Measurements from ENCODE around the gene CNIH2.
"Not testable (repeated sequence)": the region's sequence is repeated elsewhere in the genome, so short reads cannot be mapped to it uniquely, and the experiment has no call there.

Gene CNIH2

GRCh38 chr11:66239998-66240780 is 37.8 kb upstream of the CNIH2 start:
- FAIRE-seq (no peak), DNase-seq (ENCODE audit: insufficient read length) (no peak)
- TF ChIP-seq TAF1 (IDR thresholded peaks at IDR 0.05; ENCODE audit: borderline replicate concordance, low read depth, low read length) (no peak), POLR2AphosphoS5 (IDR thresholded peaks at IDR 0.05; ENCODE audit: low read depth, low read length) (no peak), POLR2A (IDR thresholded peaks at IDR 0.05; ENCODE audit: low read depth, low read length) (no peak)

- DNase-seq (ENCODE audit: insufficient read length) (no peak), FAIRE-seq (no peak)
- TF ChIP-seq TAF1 (IDR thresholded peaks at IDR 0.05; ENCODE audit: borderline replicate concordance, low read depth, low read length) (no peak), POLR2AphosphoS5 (IDR thresholded peaks at IDR 0.05; ENCODE audit: low read depth, low read length) (no peak), POLR2A (IDR thresholded peaks at IDR 0.05; ENCODE audit: low read depth, low read length) (no peak)
These were observed 37.2 kb upstream of the CNIH2 start for GRCh38 chr11:66240781-66241136.

- TF ChIP-seq TAF1 (IDR thresholded peaks at IDR 0.05; ENCODE audit: borderline replicate concordance, low read depth, low read length) (no peak), POLR2AphosphoS5 (IDR thresholded peaks at IDR 0.05; ENCODE audit: low read depth, low read length) (no peak), POLR2A (IDR thresholded peaks at IDR 0.05; ENCODE audit: low read depth, low read length) (no peak)
- no peak for DNase-seq (ENCODE audit: insufficient read length)
- no peak for FAIRE-seq
These were observed 35.7 kb upstream of the CNIH2 start for GRCh38 chr11:66242095-66242765.

GRCh38 chr11:66243782-66244535 is 34.0 kb upstream of the CNIH2 start:
- TF ChIP-seq POLR2AphosphoS5 (IDR thresholded peaks at IDR 0.05; ENCODE audit: low read depth, low read length): no peak
- no peak for TF ChIP-seq TAF1 (IDR thresholded peaks at IDR 0.05; ENCODE audit: borderline replicate concordance, low read depth, low read length)
- TF ChIP-seq POLR2A (IDR thresholded peaks at IDR 0.05; ENCODE audit: low read depth, low read length): no peak

GRCh38 chr11:66247295-66247694 is 30.7 kb upstream of the CNIH2 start:
- TF ChIP-seq POLR2A (IDR thresholded peaks at IDR 0.05; ENCODE audit: low read depth, low read length) (no peak), TAF1 (IDR thresholded peaks at IDR 0.05; ENCODE audit: borderline replicate concordance, low read depth, low read length) (no peak), POLR2AphosphoS5 (IDR thresholded peaks at IDR 0.05; ENCODE audit: low read depth, low read length) (no peak)
- no peak for FAIRE-seq
- no peak for DNase-seq (ENCODE audit: insufficient read length)

More at GRCh38 chr11:66243782-66244535, 34.0 kb upstream of the CNIH2 start:
- no peak for FAIRE-seq
- no peak for DNase-seq (ENCODE audit: insufficient read length)

- DNase-seq (ENCODE audit: insufficient read length): no peak
- TF ChIP-seq TAF1 (IDR thresholded peaks at IDR 0.05; ENCODE audit: borderline replicate concordance, low read depth, low read length): no peak
- TF ChIP-seq POLR2A (IDR thresholded peaks at IDR 0.05; ENCODE audit: low read depth, low read length): no peak
- no peak for TF ChIP-seq POLR2AphosphoS5 (IDR thresholded peaks at IDR 0.05; ENCODE audit: low read depth, low read length)
- no peak for FAIRE-seq
These were observed 30.2 kb upstream of the CNIH2 start for GRCh38 chr11:66247801-66248200.

GRCh38 chr11:66248903-66249302 is 29.1 kb upstream of the CNIH2 start:
- DNase-seq (ENCODE audit: insufficient read length) (no peak), FAIRE-seq (no peak)
- TF ChIP-seq TAF1 (IDR thresholded peaks at IDR 0.05; ENCODE audit: borderline replicate concordance, low read depth, low read length) (no peak), POLR2A (IDR thresholded peaks at IDR 0.05; ENCODE audit: low read depth, low read length) (no peak)

GRCh38 chr11:66251809-66252208 is 26.2 kb upstream of the CNIH2 start:
- no peak for DNase-seq (ENCODE audit: insufficient read length)
- no peak for FAIRE-seq
- no peak for TF ChIP-seq POLR2AphosphoS5 (IDR thresholded peaks at IDR 0.05; ENCODE audit: low read depth, low read length)
- no peak for TF ChIP-seq TAF1 (IDR thresholded peaks at IDR 0.05; ENCODE audit: borderline replicate concordance, low read depth, low read length)
- TF ChIP-seq POLR2A (IDR thresholded peaks at IDR 0.05; ENCODE audit: low read depth, low read length): no peak

GRCh38 chr11:66253081-66253480 is 24.9 kb upstream of the CNIH2 start:
- not testable (repeated sequence) for FAIRE-seq; DNase-seq (ENCODE audit: insufficient read length)

GRCh38 chr11:66258473-66258893 is 19.5 kb upstream of the CNIH2 start:
- TF ChIP-seq POLR2AphosphoS5 (IDR thresholded peaks at IDR 0.05; ENCODE audit: low read depth, low read length): no peak
- no peak for TF ChIP-seq POLR2A (IDR thresholded peaks at IDR 0.05; ENCODE audit: low read depth, low read length)
- no peak for TF ChIP-seq TAF1 (IDR thresholded peaks at IDR 0.05; ENCODE audit: borderline replicate concordance, low read depth, low read length)
- no peak for FAIRE-seq

GRCh38 chr11:66259225-66259624 is 18.8 kb upstream of the CNIH2 start:
- TF ChIP-seq POLR2AphosphoS5 (IDR thresholded peaks at IDR 0.05; ENCODE audit: low read depth, low read length): no peak
- TF ChIP-seq POLR2A (IDR thresholded peaks at IDR 0.05; ENCODE audit: low read depth, low read length): no peak
- no peak for TF ChIP-seq TAF1 (IDR thresholded peaks at IDR 0.05; ENCODE audit: borderline replicate concordance, low read depth, low read length)
- FAIRE-seq (no peak), DNase-seq (ENCODE audit: insufficient read length) (no peak)

More at GRCh38 chr11:66258473-66258893, 19.5 kb upstream of the CNIH2 start:
- no peak for DNase-seq (ENCODE audit: insufficient read length)
